GM18499 (cell line): ENCODE results near the gene DTL.

ENCODE experiments used
- ATAC-seq: cut with Tn5 transposase; IDR thresholded peaks from one replicate; pipeline ENCODE4 v1.9.1; 2021; ENCODE audit warnings: moderate number of reproducible peaks; ENCODE audit not compliant: insufficient read depth, unreplicated experiment

DTL gene

DNA sequence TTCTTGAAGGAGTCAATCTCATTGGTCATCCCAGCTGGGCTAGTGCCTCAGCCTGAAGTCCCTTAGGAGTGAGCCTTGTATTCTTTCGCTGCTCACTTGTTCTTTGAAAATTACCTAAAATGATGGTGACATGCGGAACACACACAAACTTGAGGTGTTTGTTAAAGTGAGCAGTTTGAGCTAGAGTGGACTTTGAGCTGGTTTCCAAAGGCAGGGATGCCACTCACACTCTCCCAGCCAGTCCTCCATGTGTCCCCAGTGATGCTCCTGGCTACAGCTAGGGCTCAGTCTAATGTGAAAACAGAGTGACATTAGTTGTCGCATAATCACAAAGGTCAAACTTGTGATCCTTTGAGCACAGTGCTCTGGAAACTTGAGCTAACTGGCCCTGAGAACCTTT lies 84.3 kb downstream of the DTL start:
- ATAC-seq: no peak

DNA sequence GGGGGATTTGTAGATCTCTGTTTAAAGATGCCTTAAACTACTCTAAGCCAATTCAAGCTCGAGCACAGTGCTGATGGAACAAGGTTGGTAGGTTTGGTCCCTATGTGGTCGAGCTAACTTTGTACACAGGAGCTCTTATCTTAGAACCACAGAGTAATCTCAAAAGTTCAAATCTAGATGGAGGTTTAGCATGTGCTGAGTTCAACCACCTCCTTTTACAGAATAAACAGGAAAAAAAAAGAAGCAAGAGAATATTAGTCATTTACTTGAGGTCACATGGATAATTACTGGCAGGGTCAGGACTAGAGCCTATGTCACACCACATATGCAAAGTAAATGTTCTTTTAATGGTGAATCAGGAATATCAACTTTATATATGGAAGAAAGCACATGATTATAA lies 86.2 kb downstream of the DTL start:
- ATAC-seq: no peak

DNA sequence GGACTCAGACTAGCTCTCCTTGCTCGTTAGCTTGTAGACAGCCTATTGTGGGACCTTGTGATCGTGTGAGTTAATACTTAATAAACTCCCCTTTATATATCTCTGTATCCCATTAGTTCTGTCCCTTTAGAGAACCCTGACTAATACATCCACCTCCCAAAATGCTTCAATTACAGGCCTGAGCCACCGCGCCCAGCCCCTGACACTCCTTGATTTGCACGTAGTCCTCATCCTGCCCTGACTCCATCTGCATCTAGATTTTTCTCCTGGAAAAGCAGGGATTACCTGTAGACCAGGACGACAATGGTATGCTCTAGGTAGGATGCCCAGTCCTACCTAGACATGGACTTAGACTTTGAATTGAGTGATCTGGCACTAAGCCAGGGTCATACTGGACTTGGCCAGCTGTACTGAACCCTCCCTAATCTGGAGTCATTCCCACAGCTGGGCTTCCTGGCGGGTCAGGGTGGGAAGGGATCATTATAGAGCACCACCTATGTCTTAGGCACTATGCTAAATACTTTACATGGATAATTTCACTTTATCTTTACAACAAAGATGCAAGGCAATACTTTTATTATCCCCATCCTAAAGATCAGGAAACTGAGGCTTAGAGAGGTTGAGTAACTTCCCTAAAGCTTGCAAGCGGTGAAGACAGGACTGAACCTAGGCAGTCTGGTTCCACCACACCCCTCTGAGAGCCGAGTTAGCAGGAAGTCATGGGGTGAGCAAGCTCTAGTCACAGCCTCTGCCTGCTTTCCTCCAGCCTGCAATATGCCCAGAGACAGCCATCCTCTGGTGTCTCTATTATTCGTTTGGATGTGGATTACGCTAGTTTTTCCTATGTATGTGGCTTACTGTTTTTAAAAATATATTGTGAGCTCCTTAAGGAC lies 89.4 kb downstream of the DTL start:
- ATAC-seq: no peak

GRCh38 chr1:212125654-212126053 lies 90.1 kb downstream of the DTL start:
- ATAC-seq: no peak

DNA sequence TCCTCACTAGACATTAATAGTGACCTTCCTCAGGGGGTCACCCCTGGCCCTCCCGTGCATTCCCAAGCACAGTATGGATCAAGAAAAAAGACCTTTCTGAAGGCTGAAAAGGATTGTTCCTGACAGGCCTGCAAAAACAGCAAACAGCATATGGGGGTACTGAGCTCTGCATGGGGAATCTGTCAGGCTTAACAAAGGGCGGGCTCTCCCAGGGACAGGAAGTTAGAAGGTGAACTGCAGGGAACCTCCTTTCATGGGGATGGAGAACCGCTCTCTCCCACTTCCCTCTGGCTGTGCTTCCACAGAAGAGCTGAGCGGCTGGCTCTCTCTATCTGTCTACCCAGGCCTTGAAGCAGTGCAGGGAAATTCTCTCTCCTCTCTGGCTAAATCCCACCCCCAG lies 91.7 kb downstream of the DTL start:
- no peak for ATAC-seq

DNA sequence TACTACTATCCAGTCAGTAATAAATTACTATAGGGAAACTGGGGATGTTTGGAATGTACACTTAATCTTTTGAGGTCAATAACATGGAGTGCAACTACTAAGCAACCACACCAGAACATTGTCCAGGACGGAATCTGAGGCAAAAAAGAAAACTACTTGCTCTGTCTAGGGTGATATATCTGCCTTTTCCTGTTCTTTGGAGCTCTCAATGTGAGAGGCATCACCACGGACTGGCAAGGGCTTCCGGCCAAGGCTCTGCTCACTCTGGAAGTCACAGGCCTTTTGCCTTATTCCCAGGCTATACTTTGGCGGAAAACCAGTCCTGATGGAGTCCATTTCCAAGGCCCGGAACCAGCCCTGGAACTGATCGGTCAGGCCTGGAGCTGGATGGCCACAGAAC lies 94.2 kb downstream of the DTL start:
- no peak for ATAC-seq

GRCh38 chr1:212132025-212132424 lies 96.5 kb downstream of the DTL start:
- ATAC-seq: no peak

GRCh38 chr1:212133319-212133718 lies 97.8 kb downstream of the DTL start:
- ATAC-seq: no peak

DNA sequence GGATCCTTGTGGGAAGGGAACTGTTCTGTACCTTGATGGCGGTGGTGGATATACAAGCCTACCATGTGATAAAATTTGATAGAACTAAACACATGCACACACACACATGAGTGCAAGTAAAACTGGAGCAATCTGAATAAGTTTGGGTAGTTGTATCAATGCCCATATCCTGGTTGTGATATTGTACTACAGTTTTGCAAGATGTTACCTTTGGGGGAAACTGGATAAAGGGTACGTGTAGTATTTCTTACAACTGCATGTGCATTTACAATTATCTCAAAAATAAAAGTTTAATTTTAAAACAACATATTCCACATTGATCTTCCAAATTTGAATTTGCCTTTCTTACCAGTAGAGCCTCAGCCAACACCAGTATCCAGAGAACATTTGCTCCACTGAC lies 99.6 kb downstream of the DTL start:
- no peak for ATAC-seq

DNA sequence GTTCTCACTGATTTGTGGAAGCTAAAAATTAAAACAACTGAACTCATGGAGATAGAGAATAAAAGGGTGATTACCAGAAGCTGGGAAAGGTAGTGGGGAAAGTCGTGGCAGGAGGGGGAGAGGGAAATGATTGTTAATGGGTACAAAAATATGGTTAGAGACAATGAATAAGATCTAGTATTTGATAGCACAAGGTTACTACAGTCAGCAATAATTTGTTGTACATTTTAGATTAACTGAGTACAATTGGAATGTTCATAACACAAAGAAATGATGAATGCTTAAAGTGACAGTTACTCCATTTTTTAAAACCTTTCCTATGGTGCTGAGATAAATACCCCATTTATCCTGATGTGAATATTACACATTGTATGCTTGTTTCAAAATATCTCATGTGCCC lies 102.3 kb downstream of the DTL start:
- ATAC-seq: no peak

GRCh38 chr1:212138457-212138856 lies 102.9 kb downstream of the DTL start:
- no peak for ATAC-seq

- ATAC-seq: no peak
Measured at GRCh38 chr1:212139526-212140135, 104.1 kb downstream of the DTL start.

GRCh38 chr1:212141404-212141803 lies 105.9 kb downstream of the DTL start:
- ATAC-seq: no peak

- no peak for ATAC-seq
Measured at GRCh38 chr1:212142883-212143530, 107.5 kb downstream of the DTL start.

DNA sequence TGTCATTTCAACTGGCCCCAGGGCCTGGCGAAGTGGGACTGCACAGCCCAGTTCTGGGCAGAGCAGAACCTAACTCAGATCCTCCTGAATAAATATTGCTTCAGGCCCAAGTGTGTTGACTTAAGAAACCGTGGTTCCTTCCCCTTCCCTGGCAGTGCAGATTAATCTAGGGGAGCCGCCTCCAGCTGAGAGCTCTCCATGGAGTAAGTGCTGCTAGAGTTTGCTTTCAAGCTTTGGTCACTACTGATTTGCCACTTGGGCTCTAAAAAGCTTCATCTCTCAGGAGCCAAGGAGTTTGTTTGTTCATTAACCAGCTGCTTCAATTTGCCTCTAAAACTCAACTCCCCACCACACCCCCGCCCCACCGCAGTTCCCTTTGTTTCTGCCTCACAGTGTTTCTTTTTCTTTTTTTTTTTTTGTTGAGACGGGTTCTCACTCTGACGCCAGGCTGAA lies 112.1 kb downstream of the DTL start:
- ATAC-seq: no peak

GRCh38 chr1:212149566-212149965 lies 114.0 kb downstream of the DTL start:
- no peak for ATAC-seq

DNA sequence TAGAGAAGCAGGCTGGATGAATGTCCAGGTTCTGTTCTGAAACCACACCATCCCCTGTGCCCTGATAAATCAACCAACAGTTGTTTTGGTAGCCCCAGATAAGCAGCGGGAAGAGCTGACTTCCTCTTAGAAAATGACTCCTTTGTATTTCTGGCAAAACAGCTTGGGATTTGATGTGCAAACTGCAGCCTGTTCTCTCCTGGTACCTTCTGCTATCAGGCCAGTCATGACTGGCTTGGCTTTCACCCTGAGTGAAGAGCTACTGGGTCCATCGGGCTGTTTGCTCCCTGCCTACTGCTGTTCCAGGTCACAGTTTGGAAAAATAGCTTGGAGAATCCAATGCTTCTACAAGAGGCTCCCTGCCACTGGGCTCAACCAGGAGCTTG lies 116.8 kb downstream of the DTL start:
- ATAC-seq: no peak

- ATAC-seq: no peak
Measured at GRCh38 chr1:212152869-212153268, 117.3 kb downstream of the DTL start.

GRCh38 chr1:212153635-212154034 lies 118.1 kb downstream of the DTL start:
- no peak for ATAC-seq
